Aorta (tissue), 5 donors: ENCODE results near the gene NET1. TPM values are rescaled to one million over a fixed set of nuclear protein-coding genes. Genes with fewer than 3 reads are reported as not detected.
A peak's percentile ranks its signal among the peaks of the same experiment; 100 is the strongest.

Experiments
- ATAC-seq: fragments of 200-7000 bp; cut with Tn5 transposase; one replicate; pipeline ENCODE4 v1.9.1; 2022; ENCODE audit warnings: moderate library complexity; ENCODE audit not compliant: low FRiP score
- DNase-seq, 2 donors: peaks; one replicate each; pipeline ENCODE4 v3.0.0-alpha.2; 2020
- H3K27ac ChIP-seq, 2 donors: one replicate each; pipeline ENCODE4 v1.5.1; 2013; ENCODE audit warnings: low read length in 2 of 2, mild to moderate bottlenecking in 2 of 2, moderate library complexity in 2 of 2, control low read depth in 1 of 2, inconsistent platforms in 1 of 2, low read depth in 1 of 2
- H3K27me3 ChIP-seq, 2 donors: one replicate each; pipeline ENCODE4 v1.6.1; 2013; ENCODE audit warnings: control low read depth in 1 of 2, low read length in 1 of 2, mild to moderate bottlenecking in 1 of 2, moderate library complexity in 1 of 2; ENCODE audit not compliant: insufficient read depth in 2 of 2, control insufficient read depth in 1 of 2
- H3K36me3 ChIP-seq, 2 donors: one replicate each; pipeline ENCODE4 v1.6.1; 2013; ENCODE audit warnings: control low read depth in 1 of 2, low read length in 1 of 2, mild to moderate bottlenecking in 1 of 2; ENCODE audit not compliant: insufficient read depth in 2 of 2, control insufficient read depth in 1 of 2
- H3K4me1 ChIP-seq, 2 donors: one replicate each; pipeline ENCODE4 v1.6.1; 2013; ENCODE audit warnings: low read length in 2 of 2, control low read depth in 1 of 2, mild to moderate bottlenecking in 1 of 2, moderate library complexity in 1 of 2; ENCODE audit not compliant: insufficient read depth in 2 of 2, control insufficient read depth in 1 of 2
- H3K4me3 ChIP-seq, 2 donors: one replicate each; pipeline ENCODE4 v1.5.1; 2013; ENCODE audit warnings: low read length in 2 of 2, control low read depth in 1 of 2, mild to moderate bottlenecking in 1 of 2
- H3K9me3 ChIP-seq: one replicate; pipeline ENCODE4 v1.6.1; 2013; ENCODE audit warnings: mild to moderate bottlenecking, low read length; ENCODE audit not compliant: control insufficient read depth
- WGBS, 2 donors: extraction: QIAGEN DNeasy Blood & Tissue Kit; methylation state at CpG; one replicate each; pipeline ENCODE4 v1.1.7; 2013; 5-methylcytosine and 5-hydroxymethylcytosine counted together
- intact Hi-C, 2 donors: fragments of 100-400 bp; cut with DNase I; formaldehyde crosslinking; loops; one replicate each; pipeline versions ENCODE4 v1.14.2 to v1.15.0; 2022
- polyA plus RNA-seq, 2 donors: library from polyadenylated mRNA; stranded (reverse); fragments of 200-250 nt; gene quantifications; one replicate each; pipeline ENCODE4 v1.2.3, GENCODE V29; 2013
- total RNA-seq, 2 donors: library from RNA; stranded (reverse); fragmentation: NEBNext Ultra II Directional; extraction: Animal tissue kit (Norgen Biotek cat#: 25700); gene quantifications; one replicate each; pipeline ENCODE4 v1.2.1, GENCODE V29; 2021
- donor health status: healthy with polysubstance abuse.
- donor health status: Bipolar disorder and iron deficiency.
- donor health status: DM: no; HTN: no; CAD: no.
- donor health status: DM: no; HTN: no; CAD: no.
- donor health status: DM: yes; HTN: yes; CAD: no.

Gene NET1
- total and polyA plus RNA-seq, 4 donors, result 76.2 to 451 (median 253) TPM

DNA sequence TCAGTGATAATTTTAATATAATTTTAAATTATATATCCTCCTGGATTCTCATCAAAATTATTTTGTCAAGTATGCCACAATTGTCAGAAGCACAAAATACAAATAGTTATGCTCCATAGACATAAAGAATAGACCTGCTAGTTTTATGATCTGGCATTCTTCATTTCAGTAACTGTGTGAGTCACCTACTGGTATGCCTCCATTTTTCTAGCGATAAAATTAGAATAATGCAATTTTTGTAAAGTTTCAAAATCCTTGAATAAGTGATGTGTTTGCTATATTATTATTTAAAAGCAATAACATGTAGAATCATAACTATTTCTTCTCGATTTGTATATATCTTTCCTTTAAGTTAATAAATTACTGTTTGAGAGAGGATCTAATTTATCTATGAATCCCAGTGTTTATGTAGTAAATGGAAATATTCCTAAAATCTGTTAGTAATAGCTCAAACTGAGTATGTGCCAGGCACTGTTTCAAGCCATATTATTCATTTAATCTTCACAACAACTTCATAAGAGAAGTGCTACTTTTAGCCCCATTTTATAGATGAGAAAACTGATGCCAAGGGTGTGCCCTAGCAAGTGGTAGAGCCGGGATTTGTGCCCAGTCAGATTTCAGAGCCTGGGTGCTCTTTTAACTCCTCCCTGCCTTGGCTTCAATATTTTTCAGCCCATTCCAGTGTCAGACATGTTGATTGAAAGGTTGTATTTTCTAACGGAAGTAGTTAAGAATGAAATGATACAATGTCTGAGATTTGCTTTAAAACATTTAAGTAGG is 38.4 kb downstream of the NET1 start:
- H3K27me3 ChIP-seq, result no peaks in the 10 kb centered on the region
- H3K36me3 ChIP-seq, result peaks cover 6 to 11% of the 10 kb centered on the region in 2 donors
- intact Hi-C loops, result no loop called here
- no peaks in the 10 kb centered on the region for H3K9me3 ChIP-seq
- 15 to 24% methylated on average over 4 of the region's 4 CpGs for WGBS, 2 donors
- no peak overlapping the region for H3K27ac ChIP-seq
- peak overlapping the region; percentile 52 to 90 for H3K4me3 ChIP-seq
- DNase-seq, result no peak
- no peak for ATAC-seq
- H3K4me1 ChIP-seq, result peaks cover 0 to 2% of the 10 kb centered on the region in 2 donors

DNA sequence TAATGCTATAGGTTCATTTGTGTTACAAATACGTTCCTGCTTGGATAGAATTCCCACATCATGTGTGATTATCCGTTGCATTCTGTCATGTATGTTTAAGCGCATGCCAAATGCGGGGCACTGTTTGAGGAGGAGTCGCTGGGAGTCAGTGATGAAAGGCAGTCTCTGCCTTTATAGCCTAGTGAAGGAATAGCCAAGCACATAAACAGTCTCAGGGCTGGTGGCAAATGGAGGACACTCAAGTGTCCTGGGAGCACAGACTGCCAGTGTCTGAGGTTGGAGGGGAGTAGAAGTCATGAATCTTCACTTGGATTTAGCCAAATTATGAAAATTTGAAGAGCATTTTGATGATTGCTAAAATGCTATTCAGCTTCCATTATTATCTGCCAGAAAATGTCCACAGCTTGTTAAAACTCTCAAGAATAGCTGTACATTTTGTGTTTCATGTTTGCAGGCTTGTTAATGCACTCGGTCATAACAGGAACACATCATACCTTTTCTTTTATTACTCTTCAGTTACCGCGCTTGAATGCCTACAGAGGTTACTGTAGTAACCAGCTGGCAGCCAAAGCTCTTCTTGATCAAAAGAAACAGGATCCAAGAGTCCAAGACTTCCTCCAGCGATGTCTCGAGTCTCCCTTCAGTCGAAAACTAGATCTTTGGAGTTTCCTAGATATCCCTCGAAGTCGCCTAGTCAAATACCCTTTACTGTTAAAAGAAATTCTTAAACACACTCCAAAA is 41.6 kb downstream of the NET1 start:
- WGBS, 2 donors, result 67 to 76% methylated on average over 13 of the region's 13 CpGs
- Histone ChIP-seq H3K4me1 (peaks cover 0 to 2% of the 10 kb centered on the region in 2 donors), H3K36me3 (peaks cover 6 to 14% of the 10 kb centered on the region in 2 donors)

GRCh38 chr10:5456563-5456962 is 44.2 kb downstream of the NET1 start:
- DNase-seq, result no peak
- intact Hi-C loops, result no loop called here
- Histone ChIP-seq H3K27me3 (no peaks in the 10 kb centered on the region), H3K27ac (no peak overlapping the region), H3K4me3 (no peak overlapping the region), H3K4me1 (no peaks in the 10 kb centered on the region), H3K36me3 (peaks cover 10 to 14% of the 10 kb centered on the region in 2 donors), H3K9me3 (no peaks in the 10 kb centered on the region)
- no peak for ATAC-seq
- WGBS, 2 donors, result 66 to 67% methylated on average over 12 of the region's 12 CpGs

More for the DNA sequence above, 41.6 kb downstream of the NET1 start:
- DNase-seq, result no peak
- Histone ChIP-seq H3K9me3 (no peaks in the 10 kb centered on the region), H3K4me3 (no peak overlapping the region), H3K27me3 (no peaks in the 10 kb centered on the region), H3K27ac (no peak overlapping the region)
- no peak for ATAC-seq
- intact Hi-C loops, result no loop called here

DNA sequence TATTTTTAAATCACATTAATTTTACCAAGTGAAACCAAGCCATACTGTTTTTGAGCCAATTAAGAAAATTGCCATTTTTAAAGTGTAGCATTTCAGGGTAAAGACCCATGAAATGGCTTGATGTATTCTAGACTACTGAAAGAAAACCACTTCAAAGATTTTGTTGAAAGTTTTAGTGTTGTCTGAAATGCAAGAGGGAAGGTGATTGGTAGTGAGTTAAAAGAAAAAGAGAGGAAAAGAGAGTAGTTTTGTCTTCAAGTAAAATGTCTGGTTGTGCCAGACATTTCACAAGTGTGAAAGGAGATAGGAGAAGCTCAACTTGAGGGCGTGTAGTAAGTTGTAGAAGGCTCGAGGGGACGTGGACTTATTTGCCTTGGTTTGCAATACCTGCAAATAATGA is 45.4 kb downstream of the NET1 start:
- Histone ChIP-seq H3K4me1 (no peaks in the 10 kb centered on the region), H3K4me3 (no peak overlapping the region), H3K9me3 (no peaks in the 10 kb centered on the region), H3K27ac (no peak overlapping the region), H3K27me3 (no peaks in the 10 kb centered on the region), H3K36me3 (peaks cover 10 to 12% of the 10 kb centered on the region in 2 donors)
- WGBS, 2 donors, result 75% methylated on average over 3 of the region's 3 CpGs
- no peak for DNase-seq
- ATAC-seq, result no peak
- intact Hi-C loops, result no loop called here

DNA sequence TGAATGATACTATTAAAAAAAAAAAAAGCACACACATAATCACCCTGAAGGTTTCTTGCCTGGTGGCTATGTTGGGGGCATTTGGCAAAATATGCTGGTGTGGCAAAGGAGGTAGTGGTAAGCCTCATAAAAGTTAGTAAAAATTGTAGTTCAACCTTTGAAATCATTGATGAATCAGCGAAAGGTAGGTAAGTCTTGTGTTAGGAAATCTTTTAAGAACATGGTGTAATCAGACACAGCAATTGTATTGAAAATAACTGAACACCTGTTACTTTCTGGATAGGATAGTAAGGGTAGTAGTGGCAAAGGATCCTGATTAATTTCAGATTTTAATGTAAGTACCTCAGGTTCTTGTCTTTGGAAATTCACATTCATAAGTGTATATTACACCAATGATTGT is 46.1 kb downstream of the NET1 start:
- intact Hi-C loops, result no loop called here

GRCh38 chr10:5458949-5459747 is 46.8 kb downstream of the NET1 start:
- Histone ChIP-seq H3K4me1 (no peaks in the 10 kb centered on the region), H3K9me3 (no peaks in the 10 kb centered on the region), H3K27ac (no peak overlapping the region), H3K4me3 (no peak overlapping the region), H3K27me3 (no peaks in the 10 kb centered on the region), H3K36me3 (peaks cover 5 to 10% of the 10 kb centered on the region in 2 donors)
- no peak for DNase-seq
- intact Hi-C loops, result no loop called here
- WGBS, 2 donors, result 80 to 85% methylated on average over 8 of the region's 8 CpGs
- no peak for ATAC-seq

More for the DNA sequence above, 46.1 kb downstream of the NET1 start:
- H3K36me3 ChIP-seq, result peaks cover 9 to 10% of the 10 kb centered on the region in 2 donors
- H3K4me3 ChIP-seq, result no peak overlapping the region
- no peak for DNase-seq
- H3K4me1 ChIP-seq, result no peaks in the 10 kb centered on the region
- no peak overlapping the region for H3K27ac ChIP-seq
- H3K27me3 ChIP-seq, result no peaks in the 10 kb centered on the region
- no peaks in the 10 kb centered on the region for H3K9me3 ChIP-seq
- 99 to 100% methylated on average over 1 of the region's 1 CpG for WGBS, 2 donors
- no peak for ATAC-seq

DNA sequence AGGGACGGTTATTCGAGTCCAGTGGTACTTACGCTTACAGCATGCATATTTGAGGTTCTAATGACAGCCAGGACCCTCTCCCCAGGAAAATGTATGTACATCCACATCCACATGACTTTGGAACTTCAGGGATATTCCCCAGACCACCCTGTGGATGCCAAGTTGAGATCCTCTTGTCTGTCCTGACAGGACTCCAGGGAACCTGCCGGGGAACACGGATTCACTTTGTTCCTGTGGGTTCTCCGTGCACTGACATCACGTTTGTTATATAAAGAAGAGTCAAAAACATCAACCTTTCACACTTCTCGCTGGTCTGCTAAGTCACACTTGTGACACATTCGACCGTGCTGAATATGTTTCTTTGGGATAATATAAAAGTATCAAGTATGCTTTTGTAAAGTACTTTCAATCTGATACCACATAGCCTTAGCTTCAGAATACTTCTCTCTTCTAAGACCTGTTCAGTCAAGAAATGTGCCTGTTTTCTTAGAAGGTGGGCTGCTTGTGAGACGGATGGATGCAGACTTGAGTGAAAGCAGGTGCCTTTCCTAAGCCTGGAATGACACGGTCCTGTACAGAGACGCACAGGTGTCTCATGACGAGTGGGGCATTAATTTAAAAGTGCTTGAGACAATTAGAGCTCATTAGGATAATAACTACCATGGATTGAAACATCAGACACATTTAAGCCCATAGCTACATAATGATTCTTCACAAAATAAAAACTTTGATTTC is 48.3 kb downstream of the NET1 start:
- Histone ChIP-seq H3K4me3 (no peak overlapping the region), H3K9me3 (no peaks in the 10 kb centered on the region), H3K36me3 (peaks cover 3% of the 10 kb centered on the region in 2 donors), H3K27ac (no peak overlapping the region), H3K4me1 (no peaks in the 10 kb centered on the region), H3K27me3 (no peaks in the 10 kb centered on the region)
- DNase-seq, result no peak
- intact Hi-C loops, result loop anchor here (5.0 kb wide), 2 partner anchors 72 to 162 kb away; no protein-coding TSS in a partner anchor
- ATAC-seq, result peak; percentile 17
- WGBS, 2 donors, result 74 to 79% methylated on average over 14 of the region's 14 CpGs

DNA sequence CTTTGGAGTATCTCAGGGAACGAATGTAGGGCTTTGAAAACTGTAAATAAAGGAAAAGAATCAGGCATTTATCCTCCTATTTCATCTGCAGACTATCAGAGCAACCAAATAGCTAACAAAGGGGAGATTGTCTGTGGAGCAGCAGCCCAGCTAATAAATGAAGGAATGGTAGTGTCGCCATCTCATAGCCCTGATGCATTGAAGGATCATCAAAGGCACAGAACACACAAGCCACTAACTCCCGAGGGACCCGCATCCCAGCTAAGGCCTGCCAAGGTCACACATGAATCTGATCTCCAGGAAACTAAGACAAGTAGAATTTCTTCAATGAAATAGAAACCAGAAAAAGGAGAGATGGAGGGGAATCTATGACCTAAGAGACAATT is 48.8 kb downstream of the NET1 start:
- intact Hi-C loops, result loop anchor here (5.0 kb wide), 2 partner anchors 71 to 161 kb away; no protein-coding TSS in a partner anchor
- 79 to 84% methylated on average over 4 of the region's 4 CpGs for WGBS, 2 donors
- H3K27me3 ChIP-seq, result no peaks in the 10 kb centered on the region
- H3K36me3 ChIP-seq, result peaks cover 3% of the 10 kb centered on the region in 2 donors
- H3K9me3 ChIP-seq, result no peaks in the 10 kb centered on the region
- ATAC-seq, result no peak
- DNase-seq, result no peak
- no peaks in the 10 kb centered on the region for H3K4me1 ChIP-seq
- no peak overlapping the region for H3K4me3 ChIP-seq
- H3K27ac ChIP-seq, result no peak overlapping the region
